HG03196 (cell line): ENCODE measurements around the gene ERP44.
A peak's percentile ranks its signal among the peaks of the same experiment; 100 is the strongest.
"Not testable (repeated sequence)": the region's sequence is repeated elsewhere in the genome, so short reads cannot be mapped to it uniquely, and the experiment has no call there.

Experiments used
- ATAC-seq: cut with Tn5 transposase; IDR thresholded peaks from one replicate; pipeline ENCODE4 v1.9.1; 2021; ENCODE audit not compliant: unreplicated experiment

The ERP44 gene

GRCh38 chr9:100101608-100102007 is 2.8 kb upstream of the ERP44 start:
- ATAC-seq, result no peak

GRCh38 chr9:100100146-100100667 is 1.4 kb upstream of the ERP44 start:
- no peak for ATAC-seq

GRCh38 chr9:100099722-100100042 is 882 bp upstream of the ERP44 start:
- ATAC-seq, result no peak

DNA sequence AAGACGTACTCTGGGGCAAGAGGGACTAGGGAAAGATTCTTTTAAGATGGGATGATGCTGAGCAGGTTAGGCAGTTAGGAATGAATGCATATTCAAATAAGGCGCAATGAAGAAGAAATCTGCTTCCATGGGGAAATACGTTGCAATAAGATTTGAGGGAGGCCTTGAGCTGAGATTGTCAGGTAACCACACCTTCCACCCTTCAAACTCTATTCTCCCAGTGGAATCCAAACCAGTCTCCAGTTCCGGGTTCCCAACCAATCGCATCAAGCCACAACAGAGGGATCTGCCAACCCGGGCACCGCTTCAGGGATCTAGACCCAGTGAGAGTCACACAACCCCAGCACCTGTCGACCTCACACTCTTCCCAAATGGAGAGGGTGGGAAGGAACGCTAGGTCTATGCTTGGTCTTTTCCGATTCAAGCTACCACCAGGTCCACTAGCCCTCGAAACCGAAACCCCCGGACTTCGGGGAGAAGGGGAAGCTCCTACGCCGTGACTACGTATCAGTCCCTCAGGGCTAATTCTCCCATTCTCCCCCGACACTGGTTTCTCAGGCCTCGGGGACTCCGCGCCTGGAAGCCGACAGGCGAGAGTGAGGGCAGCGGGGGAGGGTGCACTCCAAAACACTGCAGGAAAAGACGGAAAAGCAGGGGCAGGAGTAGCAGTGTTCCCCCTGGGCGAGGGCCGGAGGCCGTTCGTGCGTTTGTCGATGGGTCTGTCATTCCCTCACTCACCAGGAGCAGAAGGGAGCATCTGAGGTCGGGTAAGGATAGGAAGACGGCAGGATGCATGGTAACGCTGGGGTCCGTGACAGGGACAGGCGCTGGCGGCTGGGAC is 534 bp downstream of the ERP44 start:
- ATAC-seq, result peak; percentile 9

DNA sequence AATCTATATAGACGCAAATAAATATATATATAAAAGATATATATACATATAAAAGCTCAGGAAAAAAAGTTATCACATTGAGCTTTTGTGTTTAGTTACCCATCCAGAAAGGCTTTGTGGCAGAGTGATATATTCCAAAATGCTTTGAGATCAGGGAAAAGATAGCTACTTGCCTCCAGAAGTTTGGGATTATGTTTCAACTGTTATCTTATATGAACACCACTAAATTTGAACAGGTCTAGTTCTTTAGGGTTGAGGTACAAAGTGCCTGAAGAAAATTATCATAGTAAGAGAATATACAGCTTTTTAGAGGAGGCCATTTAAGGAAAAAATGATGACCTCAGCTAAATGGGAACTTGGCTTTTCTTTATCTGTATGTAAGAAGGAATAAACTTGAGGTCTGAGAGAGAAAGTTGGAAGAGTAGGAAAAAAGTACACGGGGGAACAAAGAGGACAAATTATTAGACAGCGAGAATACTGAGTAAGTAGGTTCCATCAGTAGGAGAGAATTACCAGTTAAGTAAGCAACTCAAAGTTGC is 2.4 kb downstream of the ERP44 start:
- no peak for ATAC-seq

DNA sequence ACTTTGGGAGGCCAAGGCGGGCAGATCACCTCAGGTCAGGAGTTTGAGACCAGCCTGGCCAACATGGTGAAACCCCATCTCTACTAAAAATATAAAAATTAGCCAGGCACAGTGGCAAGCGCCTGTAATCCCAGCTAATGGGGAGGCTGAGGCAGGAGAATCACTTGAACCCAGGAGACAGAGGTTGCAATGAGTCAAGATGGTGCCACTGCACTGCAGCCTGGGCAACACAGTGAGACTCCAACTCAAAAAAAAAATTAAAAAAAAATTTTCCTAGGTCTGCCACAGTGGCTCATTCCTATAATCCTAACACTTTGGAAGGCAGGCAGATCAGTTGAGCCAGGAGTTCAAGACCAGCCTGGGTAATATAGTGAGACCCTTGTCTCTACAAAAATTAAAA is 4.4 kb downstream of the ERP44 start:
- ATAC-seq, result not testable (repeated sequence)

DNA sequence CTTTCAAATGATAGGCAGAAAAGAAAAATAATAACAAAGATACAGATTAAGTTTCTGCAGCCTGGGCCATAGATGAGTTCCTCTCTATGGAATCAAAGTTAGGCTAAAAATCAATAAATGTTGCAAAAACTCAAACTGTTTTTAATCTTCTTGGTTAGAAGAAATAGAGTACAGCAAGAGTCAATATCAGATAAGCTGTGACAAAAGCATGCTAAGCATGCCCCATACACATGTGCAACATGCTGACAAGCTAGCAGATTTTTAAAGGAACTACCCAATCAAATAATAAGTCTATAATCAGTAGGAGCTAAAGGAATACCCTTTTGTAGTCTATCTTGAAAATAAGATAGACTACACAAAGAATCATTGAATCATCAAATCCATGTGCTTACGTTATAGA is 6.7 kb downstream of the ERP44 start:
- no peak for ATAC-seq

GRCh38 chr9:100091650-100092049 is 7.2 kb downstream of the ERP44 start:
- ATAC-seq, result no peak

DNA sequence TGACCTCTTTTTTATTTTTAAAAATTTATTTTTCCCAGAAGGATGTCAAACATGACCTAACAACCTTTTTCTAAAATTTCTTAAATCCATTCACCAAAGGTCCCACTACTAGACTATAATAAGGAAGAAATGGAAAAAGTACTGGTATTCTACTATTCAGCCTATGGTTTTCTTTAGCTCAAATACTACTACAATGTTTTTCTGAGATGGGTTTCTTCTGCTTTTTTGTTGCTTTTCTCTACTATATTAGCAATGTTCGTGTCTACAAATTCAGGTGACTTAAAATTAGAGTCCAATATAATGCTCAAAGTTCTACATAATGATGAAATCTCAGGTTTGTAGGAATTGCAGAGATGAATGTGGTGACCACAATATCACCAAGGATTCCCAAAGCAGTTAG is 7.9 kb downstream of the ERP44 start:
- no peak for ATAC-seq

- ATAC-seq, result no peak
Observed at GRCh38 chr9:100088202-100088601, 10.6 kb downstream of the ERP44 start.

GRCh38 chr9:100087218-100087617 is 11.6 kb downstream of the ERP44 start:
- ATAC-seq, result no peak

GRCh38 chr9:100086097-100086635 is 12.6 kb downstream of the ERP44 start:
- no peak for ATAC-seq

- peak; percentile 80 for ATAC-seq
Observed at GRCh38 chr9:100084734-100085133, 14.1 kb downstream of the ERP44 start.

- ATAC-seq, result peak; percentile 47
Observed at GRCh38 chr9:100084128-100084453, 14.7 kb downstream of the ERP44 start.

DNA sequence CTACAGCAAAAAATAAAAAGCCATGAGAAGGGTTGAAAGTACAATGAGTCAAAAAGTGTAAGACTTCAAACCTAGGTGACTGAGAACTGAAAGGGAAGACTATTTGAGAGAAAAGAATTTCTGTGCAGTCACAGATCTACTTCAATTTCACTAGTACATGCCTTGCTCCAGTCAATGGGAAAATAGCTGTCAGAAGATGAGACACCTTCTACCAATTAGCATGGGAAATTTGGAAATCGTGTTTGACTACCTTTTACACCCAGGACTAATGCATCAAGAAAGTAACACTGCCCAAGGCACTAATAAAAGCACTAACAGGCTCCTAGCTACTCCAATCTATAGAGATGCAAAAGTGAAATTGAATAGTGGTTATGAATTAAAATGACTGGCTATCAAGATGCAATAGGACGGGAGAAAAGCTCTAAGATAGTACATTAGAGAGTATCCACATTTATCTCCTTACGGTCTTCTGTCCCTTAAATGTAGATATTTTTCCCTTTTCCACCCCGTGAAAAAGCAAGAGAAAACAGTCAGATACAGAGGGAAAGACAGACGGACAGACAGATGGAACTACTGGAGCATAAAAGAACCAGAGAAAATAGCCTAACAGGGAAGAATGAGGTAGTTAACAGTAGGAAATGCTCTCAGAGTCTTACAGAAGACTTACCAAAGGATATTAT is 15.2 kb downstream of the ERP44 start:
- peak; percentile 53 for ATAC-seq

- no peak for ATAC-seq
Observed at GRCh38 chr9:100082782-100083181, 16.0 kb downstream of the ERP44 start.

DNA sequence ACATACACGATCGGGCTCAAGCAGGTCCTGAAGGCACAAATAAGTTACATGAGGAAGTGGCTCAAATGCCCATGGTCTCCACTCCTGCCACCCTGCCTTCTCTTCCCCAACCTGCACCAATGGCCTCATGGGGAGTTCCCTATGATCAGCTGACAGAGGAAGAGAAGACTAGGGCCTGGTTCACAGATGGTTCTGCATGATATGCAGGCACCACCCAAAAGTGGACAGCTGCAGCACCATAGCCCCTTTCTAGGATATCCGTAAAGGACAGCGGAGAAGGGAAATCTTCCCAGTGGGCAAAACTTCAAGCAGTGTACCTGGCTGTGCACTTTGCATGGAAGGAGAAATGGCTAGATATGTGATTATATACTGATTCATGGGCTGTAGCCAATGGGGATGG is 22.5 kb downstream of the ERP44 start:
- not testable (repeated sequence) for ATAC-seq

GRCh38 chr9:100074989-100075388 is 23.8 kb downstream of the ERP44 start:
- ATAC-seq, result no peak

GRCh38 chr9:100074093-100074492 is 24.7 kb downstream of the ERP44 start:
- ATAC-seq, result no peak

DNA sequence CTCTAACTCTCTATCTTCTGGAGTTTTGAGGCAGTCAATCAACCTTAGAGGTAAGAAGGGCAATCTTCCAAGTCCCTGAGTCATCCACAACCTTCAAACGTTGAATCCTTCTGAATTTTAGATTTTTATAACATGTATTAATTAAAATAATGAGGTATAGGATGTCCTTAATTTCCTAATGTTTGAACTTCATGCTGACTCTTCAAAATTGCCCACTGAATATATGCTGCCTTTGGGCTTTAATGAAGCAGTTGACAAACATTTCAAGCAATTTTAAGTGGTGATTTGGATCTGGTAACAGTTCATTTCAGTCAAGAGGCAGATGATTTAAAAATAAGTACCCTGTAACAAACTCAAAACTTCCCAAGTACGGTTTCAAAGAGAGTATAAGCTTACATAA is 26.0 kb downstream of the ERP44 start:
- no peak for ATAC-seq

- no peak for ATAC-seq
Observed at GRCh38 chr9:100071271-100071670, 27.5 kb downstream of the ERP44 start.
